HCT116 (cell line): ENCODE results near the gene ITPR1. TPM values are rescaled to one million over a fixed set of nuclear protein-coding genes. Genes with fewer than 3 reads are reported as not detected.

Source experiments
- ATAC-seq: fragments of 200-7000 bp; cut with Tn5 transposase; 2 replicates; pipeline ENCODE4 v1.9.1; 2020; ENCODE audit warnings: mild to moderate bottlenecking, moderate library complexity
- BruUV-seq: library from RNA; stranded (reverse); fragments of 400-500 nt; replicated peaks from 2 replicates; lab custom pipeline; 2021; lab: Mats Ljungman, UMichigan
- CTCF ChIA-PET: fragments of 300-600 bp; sonication (Branson Sonifier 250); formaldehyde crosslinking; loops from one replicate; lab custom pipeline; 2021; ENCODE audit warnings: antibody characterized with exemption; lab: Charles Lee
- POLR2A ChIA-PET: fragments of 300-600, 350-600 bp; sonication (Branson Sonifier 250); formaldehyde crosslinking; loops from one replicate; lab custom pipeline; 2021; ENCODE audit warnings: antibody characterized with exemption; lab: Charles Lee
- RAD21 ChIA-PET, 2 experiments: fragments of 300-600 bp; sonication (Branson Sonifier 250); formaldehyde crosslinking; loops; one replicate each; lab custom pipeline; 2023; ENCODE audit warnings: low total read pairs in 2 of 2; ENCODE audit not compliant: uncharacterized antibody in 2 of 2, unreplicated experiment in 2 of 2, low non-redundant PET in 1 of 2; lab: Charles Lee
- DNase-seq: peaks from one replicate; pipeline ENCODE4 v3.0.0-alpha.2; 2010; ENCODE audit warnings: low read depth, low spot score
- H2AFZ ChIP-seq: fragments of 200-600 bp; shearing (Covaris generic), sonication (generic); 2 replicates; pipeline ENCODE4 v1.6.1; 2017; ENCODE audit warnings: low read depth, mixed run types, mixed read lengths, antibody characterized with exemption, low read length; ENCODE audit not compliant: poor library complexity, severe bottlenecking
- H3K27ac ChIP-seq: 2 replicates; pipeline ENCODE4 v1.5.1; 2012; ENCODE audit warnings: low read depth, low read length
- H3K27me3 ChIP-seq: fragments of 200-600 bp; sonication (generic); 2 replicates; pipeline ENCODE4 v1.6.1; 2016; ENCODE audit warnings: mixed run types, low read length, mixed read lengths; ENCODE audit not compliant: insufficient read depth
- H3K36me3 ChIP-seq, 2 experiments: fragments of 200-500 bp in 1 of 2; fragments of 200-600 bp in 1 of 2; sonication (Bioruptor generic) in 1 of 2; sonication (generic) in 1 of 2; 2 replicates each; pipeline versions ENCODE4 v1.5.1 to v1.6.1; 2014 to 2016; ENCODE audit warnings: low read length in 2 of 2, inconsistent platforms in 1 of 2, mixed read lengths in 1 of 2, mixed run types in 1 of 2; ENCODE audit not compliant: insufficient read depth in 2 of 2, control insufficient read depth in 1 of 2
- H3K4me1 ChIP-seq, 2 experiments: fragments of 200-600 bp in 1 of 2; sonication (generic) in 1 of 2; 2 replicates each; pipeline versions ENCODE4 v1.5.1 to v1.6.1; 2012 to 2017; ENCODE audit warnings: low read length in 2 of 2, inconsistent platforms in 1 of 2, mild to moderate bottlenecking in 1 of 2, mixed read lengths in 1 of 2, mixed run types in 1 of 2, moderate library complexity in 1 of 2; ENCODE audit not compliant: insufficient read depth in 2 of 2, control insufficient read depth in 1 of 2
- H3K4me2 ChIP-seq: fragments of 200-600 bp; sonication (generic); 2 replicates; pipeline ENCODE4 v1.6.1; 2017; ENCODE audit warnings: mixed run types, low read length, mixed read lengths
- H3K4me3 ChIP-seq, 2 experiments: fragments of 200-600 bp in 1 of 2; sonication (generic) in 1 of 2; replicated peaks in 1 of 2; 2 replicates each; pipeline ENCODE4 v1.5.1; 2011 to 2016; ENCODE audit warnings: low read length in 2 of 2, control low read depth in 1 of 2, low read depth in 1 of 2, mild to moderate bottlenecking in 1 of 2, mixed read lengths in 1 of 2, mixed run types in 1 of 2
- H3K79me2 ChIP-seq: fragments of 200-600 bp; sonication (generic); 2 replicates; pipeline ENCODE4 v1.6.1; 2017; ENCODE audit warnings: mild to moderate bottlenecking, mixed run types, low read length, moderate library complexity, mixed read lengths; ENCODE audit not compliant: insufficient read depth
- H3K9ac ChIP-seq: fragments of 200-600 bp; sonication (generic); 2 replicates; pipeline ENCODE4 v1.6.1; 2016; ENCODE audit warnings: low read length, mixed read lengths
- H3K9me2 ChIP-seq: fragments of 200-600 bp; sonication (generic), shearing (Covaris generic); 2 replicates; pipeline ENCODE4 v1.6.1; 2017; ENCODE audit warnings: mixed run types, mild to moderate bottlenecking, moderate library complexity; ENCODE audit not compliant: insufficient read depth
- H3K9me3 ChIP-seq, 2 experiments: fragments of 200-500 bp in 1 of 2; fragments of 200-600 bp in 1 of 2; sonication (Bioruptor generic) in 1 of 2; sonication (generic) in 1 of 2; 2 replicates each; pipeline ENCODE4 v1.6.1; 2014 to 2017; ENCODE audit warnings: low read length in 2 of 2, mixed read lengths in 2 of 2, inconsistent platforms in 1 of 2, low read depth in 1 of 2, mild to moderate bottlenecking in 1 of 2, mixed run types in 1 of 2, moderate library complexity in 1 of 2; ENCODE audit not compliant: control insufficient read depth in 1 of 2, insufficient read depth in 1 of 2
- H4K20me1 ChIP-seq: fragments of 200-600 bp; sonication (generic), shearing (Covaris generic); 2 replicates; pipeline ENCODE4 v1.6.1; 2017; ENCODE audit warnings: mixed run types, mild to moderate bottlenecking, moderate library complexity; ENCODE audit not compliant: insufficient read depth
- ATF3 ChIP-seq: IDR thresholded peaks from 2 replicates; pipeline ENCODE4 v1.6.1; 2012
- CBX3 ChIP-seq: IDR thresholded peaks from 2 replicates; pipeline ENCODE4 v1.6.1; 2012; ENCODE audit warnings: low read depth
- CEBPB ChIP-seq: IDR thresholded peaks from 2 replicates; pipeline ENCODE4 v1.6.1; 2012; ENCODE audit warnings: low read depth
- CTCF ChIP-seq, 3 experiments: fragments of 200-600 bp in 1 of 3; sonication (generic) in 1 of 3; IDR thresholded peaks in 2 of 3; conservative IDR thresholded peaks in 1 of 3; 2 replicates each; pipeline ENCODE4 v1.5.1; 2012 to 2017; ENCODE audit warnings: low read depth in 2 of 3, low read length in 2 of 3, antibody characterized with exemption in 1 of 3, borderline replicate concordance in 1 of 3, control low read depth in 1 of 3, mild to moderate bottlenecking in 1 of 3, mixed read lengths in 1 of 3, mixed run types in 1 of 3, moderate library complexity in 1 of 3; ENCODE audit not compliant: insufficient read depth in 1 of 3
- EGR1 ChIP-seq: IDR thresholded peaks from 2 replicates; pipeline ENCODE4 v1.6.1; 2012; ENCODE audit warnings: low read depth
- ELF1 ChIP-seq: IDR thresholded peaks from 2 replicates; pipeline ENCODE4 v1.6.1; 2012; ENCODE audit warnings: low read depth, borderline replicate concordance
- FOSL1 ChIP-seq: IDR thresholded peaks from 2 replicates; pipeline ENCODE4 v1.6.1; 2012; ENCODE audit warnings: low read depth
- MAX ChIP-seq: IDR thresholded peaks from 2 replicates; pipeline ENCODE4 v1.6.1; 2012
- POLR2A ChIP-seq: IDR thresholded peaks from 2 replicates; pipeline ENCODE4 v1.7.0; 2011; ENCODE audit warnings: borderline replicate concordance; ENCODE audit not compliant: insufficient read depth, insufficient read length; ENCODE audit errors: extremely low read depth
- RAD21 ChIP-seq: IDR thresholded peaks from 2 replicates; pipeline ENCODE4 v1.6.1; 2012; ENCODE audit warnings: low read depth, mild to moderate bottlenecking
- REST ChIP-seq: IDR thresholded peaks from 2 replicates; pipeline ENCODE4 v1.6.1; 2012; ENCODE audit warnings: low read depth
- SIN3A ChIP-seq: IDR thresholded peaks from 2 replicates; pipeline ENCODE4 v1.6.1; 2012; ENCODE audit warnings: low read depth
- SRF ChIP-seq: IDR thresholded peaks from 2 replicates; pipeline ENCODE4 v1.6.1; 2012; ENCODE audit warnings: low read depth
- TCF7L2 ChIP-seq: IDR thresholded peaks from 2 replicates; pipeline ENCODE4 v1.7.0; 2011; ENCODE audit warnings: borderline replicate concordance, inconsistent platforms; ENCODE audit not compliant: insufficient read depth, insufficient read length; ENCODE audit errors: extremely low read depth
- ZBTB33 ChIP-seq: IDR thresholded peaks from 2 replicates; pipeline ENCODE4 v1.6.1; 2011; ENCODE audit warnings: mild to moderate bottlenecking, low read length, moderate library complexity; ENCODE audit not compliant: insufficient replicate concordance; ENCODE audit errors: extremely low read depth
- ZNF274 ChIP-seq: fragments of 200-500 bp; sonication (Bioruptor generic); IDR thresholded peaks from 2 replicates; pipeline ENCODE4 v1.6.1; 2014; ENCODE audit warnings: mild to moderate bottlenecking, low read depth, low read length, inconsistent platforms
- intact Hi-C: fragments of 100-400 bp; cut with micrococcal nuclease; formaldehyde crosslinking; loops from 2 replicates; pipeline ENCODE4 v1.10.0; 2022
- total RNA-seq: library from RNA; stranded (reverse); gene quantifications from one replicate; pipeline ENCODE4 v1.2.1, GENCODE V29; 2021; ENCODE audit not compliant: unreplicated experiment

ITPR1 gene
- total RNA-seq, 1 experiment from 2014 or later = 9.2 TPM

- no peak for TF ChIP-seq REST
- TF ChIP-seq RAD21 = no peak
- TF ChIP-seq POLR2A = no peak
- no peak for TF ChIP-seq CBX3
- TF ChIP-seq CEBPB = no peak
- no peak for TF ChIP-seq FOSL1
- no peak for TF ChIP-seq MAX
Measured at GRCh38 chr3:4687167-4687566, 194.0 kb downstream of the ITPR1 start (continued).

- DNase-seq (no peak), ATAC-seq (no peak)
- no peaks in the 10 kb centered on the region; a peak in 1 of 4 replicates for H3K9me3 ChIP-seq
- BruUV-seq = no TSS peak
- no peaks in the 10 kb centered on the region for H3K36me3 ChIP-seq
- no peak overlapping the region for H3K27ac ChIP-seq
- no peaks in the 10 kb centered on the region for H3K9me2 ChIP-seq
- no peak overlapping the region for H2AFZ ChIP-seq
- no peaks in the 10 kb centered on the region for H3K27me3 ChIP-seq
- no peaks in the 10 kb centered on the region for H3K4me1 ChIP-seq
- CTCF ChIA-PET = no interaction called here
- intact Hi-C loops = no loop called here
- POLR2A ChIA-PET = no interaction called here
- H3K9ac ChIP-seq = no peak overlapping the region
- RAD21 ChIA-PET = no interaction called here
- no peak overlapping the region for H3K4me2 ChIP-seq
- no peaks in the 10 kb centered on the region for H3K79me2 ChIP-seq
- H3K4me3 ChIP-seq = no peak overlapping the region
- H4K20me1 ChIP-seq = no peaks in the 10 kb centered on the region
- no peak for TF ChIP-seq POLR2A
- TF ChIP-seq ZBTB33 = no peak
- TF ChIP-seq CTCF (IDR thresholded peaks at IDR 0.05 in 2 of 3, conservative IDR thresholded peaks at IDR 0.05 in 1 of 3; ENCODE audit: borderline replicate concordance in 1 of 3, insufficient read depth in 1 of 3, low read depth in 2 of 3, low read length in 2 of 3) = no peak
- TF ChIP-seq EGR1 = no peak
- TF ChIP-seq SRF = no peak
- TF ChIP-seq TCF7L2 = no peak
- no peak for TF ChIP-seq RAD21
- no peak for TF ChIP-seq ELF1
- TF ChIP-seq SIN3A = no peak
- TF ChIP-seq ZNF274 = no peak
- TF ChIP-seq MAX = no peak
- no peak for TF ChIP-seq ATF3
- no peak for TF ChIP-seq FOSL1
- TF ChIP-seq CBX3 = no peak
Measured at GRCh38 chr3:4687596-4687995, 194.4 kb downstream of the ITPR1 start.
